ENCODE results near the gene DAB2. TPM values are rescaled to one million over a fixed set of nuclear protein-coding genes. Genes with fewer than 3 reads are reported as not detected.

The DAB2 gene
- total RNA-seq, result 64.5 TPM

GRCh38 chr5:39424736-39425637 is at the start of gene DAB2:
DAB2 (minus strand) TSS chr5:39424980; CDS start chr5:39394320, 30,660 bp downstream.
- DNase-seq, result peak; percentile 88

- no peak for DNase-seq
These were observed 48.5 kb upstream of the DAB2 start for GRCh38 chr5:39473156-39473775.

- DNase-seq, result no peak
These were observed 47.2 kb upstream of the DAB2 start for GRCh38 chr5:39471836-39472508.

GRCh38 chr5:39470811-39471210 is 46.0 kb upstream of the DAB2 start:
- DNase-seq, result no peak

- no peak for DNase-seq
These were observed 45.1 kb upstream of the DAB2 start for GRCh38 chr5:39469777-39470415.

GRCh38 chr5:39469176-39469575 is 44.4 kb upstream of the DAB2 start:
- DNase-seq, result no peak

- DNase-seq, result no peak
These were observed 42.1 kb upstream of the DAB2 start for GRCh38 chr5:39466846-39467245.

- DNase-seq, result no peak
These were observed 41.1 kb upstream of the DAB2 start for GRCh38 chr5:39465843-39466242.

GRCh38 chr5:39465097-39465496 is 40.3 kb upstream of the DAB2 start:
- no peak for DNase-seq

- no peak for DNase-seq
These were observed 39.3 kb upstream of the DAB2 start for GRCh38 chr5:39464088-39464487.

- DNase-seq, result no peak
These were observed 37.4 kb upstream of the DAB2 start for GRCh38 chr5:39462211-39462610.

- no peak for DNase-seq
These were observed 36.4 kb upstream of the DAB2 start for GRCh38 chr5:39461007-39461682.

- DNase-seq, result no peak
These were observed 35.1 kb upstream of the DAB2 start for GRCh38 chr5:39459907-39460306.

- DNase-seq, result no peak
These were observed 34.3 kb upstream of the DAB2 start for GRCh38 chr5:39459071-39459470.

GRCh38 chr5:39455645-39456044 is 30.9 kb upstream of the DAB2 start:
- DNase-seq, result no peak

GRCh38 chr5:39453606-39454005 is 28.8 kb upstream of the DAB2 start:
- DNase-seq, result no peak

GRCh38 chr5:39452846-39453245 is 28.1 kb upstream of the DAB2 start:
- DNase-seq, result no peak

GRCh38 chr5:39451276-39451941 is 26.6 kb upstream of the DAB2 start:
- DNase-seq, result peak; percentile 18

GRCh38 chr5:39450487-39450886 is 25.7 kb upstream of the DAB2 start:
- no peak for DNase-seq

GRCh38 chr5:39449591-39449990 is 24.8 kb upstream of the DAB2 start:
- DNase-seq, result no peak

- DNase-seq, result no peak
These were observed 23.8 kb upstream of the DAB2 start for GRCh38 chr5:39448506-39449128.
